Omental fat pad (tissue), 4 donors: ENCODE results near the gene LNPK. TPM values are rescaled to one million over a fixed set of nuclear protein-coding genes. Genes with fewer than 3 reads are reported as not detected.

Experiments
- ATAC-seq: fragments of 150-250 bp; one replicate; pipeline ENCODE4 v1.9.1; 2016; ENCODE audit warnings: mild to moderate bottlenecking, moderate library complexity; ENCODE audit not compliant: low FRiP score
- DNase-seq: peaks from one replicate; pipeline ENCODE4 v3.0.0-alpha.2; 2019; ENCODE audit warnings: low spot score
- CTCF ChIP-seq, 3 donors: fragments of 450-650 bp; IDR thresholded peaks; one replicate each; pipeline ENCODE4 v1.5.1; 2016 to 2017; ENCODE audit warnings: antibody characterized with exemption in 3 of 3, mild to moderate bottlenecking in 3 of 3, moderate library complexity in 2 of 3
- total RNA-seq, 4 donors: library from RNA; depleted of rRNA; stranded (reverse); fragments of >200 nt; gene quantifications; one replicate each; pipeline ENCODE4 v1.1.0, GENCODE V29; 2016

Gene LNPK
- total RNA-seq, 4 donors from 2014 or later: 13.8 to 37.4 (median 22.2) TPM

DNA sequence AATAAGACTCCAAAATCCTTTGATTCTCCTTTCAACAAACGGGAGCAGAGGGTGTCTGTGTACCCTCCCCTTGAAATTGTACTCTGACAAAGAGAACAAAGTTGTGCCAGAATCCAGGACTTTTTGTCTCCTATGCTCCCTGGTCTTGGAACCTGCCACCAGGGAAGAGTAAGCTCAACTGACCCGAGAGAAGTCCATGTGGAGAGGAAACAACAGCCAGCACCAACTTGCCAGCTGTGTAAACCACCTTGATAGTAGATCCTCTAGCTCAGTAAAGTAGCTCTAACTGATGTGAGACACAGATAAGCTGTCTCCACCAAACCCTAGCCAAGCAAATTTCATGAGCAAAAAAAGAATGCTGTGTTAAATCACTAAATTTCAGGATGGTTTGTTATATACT, 46.9 kb downstream of the LNPK start:
- no peak for TF ChIP-seq CTCF (IDR thresholded peaks at IDR 0.05)
- DNase-seq (no peak), ATAC-seq (no peak)

DNA sequence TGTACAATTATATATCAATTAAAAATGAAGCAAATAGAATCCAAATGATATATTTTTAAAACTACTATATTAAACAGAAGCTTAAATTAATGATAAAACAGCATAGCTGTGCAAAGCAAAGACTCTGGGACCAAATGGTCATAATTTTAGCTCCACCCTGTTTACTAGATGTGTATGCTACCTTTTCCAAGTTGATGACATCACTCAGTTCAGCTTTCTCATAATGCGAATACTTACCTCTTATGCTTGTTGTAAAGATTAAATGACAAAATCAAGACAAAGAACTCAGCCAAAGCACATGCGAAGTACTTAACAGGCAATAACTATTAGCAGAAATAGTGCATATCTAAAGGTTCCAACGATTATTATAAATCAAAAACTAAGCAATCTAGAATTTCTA, 51.6 kb downstream of the LNPK start:
- DNase-seq (no peak), ATAC-seq (no peak)
- no peak for TF ChIP-seq CTCF (IDR thresholded peaks at IDR 0.05)

DNA sequence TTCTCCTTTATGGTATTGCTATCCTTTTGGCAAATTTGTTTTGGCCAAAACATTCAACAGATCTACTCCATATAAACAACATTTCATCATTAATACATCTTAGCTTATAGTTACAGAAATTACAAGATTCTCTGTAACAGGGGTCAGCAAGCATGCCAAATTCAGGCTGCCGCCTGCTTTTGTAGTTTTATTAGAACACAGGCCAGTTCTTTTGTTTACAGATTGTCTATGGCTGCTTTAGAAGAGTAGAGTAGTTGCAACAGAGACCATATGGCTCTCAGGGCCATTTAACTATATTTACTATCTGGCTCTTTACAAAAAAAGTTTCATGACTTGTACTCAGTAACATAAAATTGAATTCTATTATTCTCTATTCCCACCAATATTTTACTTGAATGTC, 53.9 kb downstream of the LNPK start:
- TF ChIP-seq CTCF (IDR thresholded peaks at IDR 0.05): no peak
- no peak for ATAC-seq
- no peak for DNase-seq

DNA sequence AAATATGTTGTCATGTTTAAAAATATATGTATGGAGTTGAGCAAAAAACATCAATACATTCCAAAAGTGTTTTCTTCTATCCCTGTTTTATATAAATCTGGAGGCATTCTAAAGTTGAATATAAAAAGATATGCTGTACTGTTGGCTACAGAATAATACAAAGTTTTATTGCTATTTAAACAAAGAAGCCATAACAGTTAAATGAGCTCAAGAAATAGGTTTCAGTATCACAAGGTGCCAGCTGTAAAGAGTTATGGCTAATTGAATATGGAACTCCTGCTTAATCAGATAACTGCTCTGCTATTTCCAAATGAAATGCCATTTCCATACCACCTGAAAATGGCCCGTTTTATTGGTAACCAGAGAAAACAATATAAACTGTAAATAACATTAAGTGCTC, 55.0 kb downstream of the LNPK start:
- no peak for TF ChIP-seq CTCF (IDR thresholded peaks at IDR 0.05)
- ATAC-seq: no peak

DNA sequence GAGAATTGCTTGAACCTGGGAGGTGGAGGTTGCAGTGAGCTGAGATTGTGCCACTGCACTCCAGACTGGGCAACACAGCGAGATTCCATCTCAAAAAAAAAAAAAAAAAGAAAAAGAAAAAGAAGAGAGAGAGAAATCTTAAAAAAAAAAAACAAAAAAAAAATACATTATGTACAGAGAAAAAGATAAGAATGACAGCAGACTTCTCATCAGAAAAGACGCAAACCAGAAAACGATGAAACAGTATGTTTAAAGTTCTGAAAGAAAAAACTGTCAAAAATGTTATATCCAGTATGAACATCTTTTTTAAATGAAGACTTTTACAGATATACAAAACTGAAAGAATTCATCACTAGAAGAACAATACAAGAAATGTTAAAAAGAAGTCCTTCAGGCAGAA, 60.4 kb downstream of the LNPK start:
- no peak for ATAC-seq
- DNase-seq: no peak
- no peak for TF ChIP-seq CTCF (IDR thresholded peaks at IDR 0.05)

More for the DNA sequence above, 55.0 kb downstream of the LNPK start:
- no peak for DNase-seq

- ATAC-seq: no peak
- DNase-seq: no peak
- TF ChIP-seq CTCF (IDR thresholded peaks at IDR 0.05): no peak
Measured at GRCh38 chr2:175937216-175937615, 64.9 kb downstream of the LNPK start.

- TF ChIP-seq CTCF (IDR thresholded peaks at IDR 0.05): no peak
- no peak for ATAC-seq
Measured at GRCh38 chr2:175935289-175936181, 66.5 kb downstream of the LNPK start.

More at GRCh38 chr2:175935289-175936181, 66.5 kb downstream of the LNPK start:
- no peak for DNase-seq
